OCI-LY7 (cell line): Measurements from ENCODE around the gene H2BK1. TPM values are rescaled to one million over a fixed set of nuclear protein-coding genes. Genes with fewer than 3 reads are reported as not detected.

Experiments
- BruUV-seq: library from RNA; stranded (reverse); fragments of 400-500 nt; replicated peaks from 2 replicates; lab custom pipeline; 2021; lab: Mats Ljungman, UMichigan
- CTCF ChIA-PET: fragments of 300-600 bp; sonication (Branson Sonifier 250); formaldehyde crosslinking; loops from one replicate; lab custom pipeline; 2022; ENCODE audit warnings: antibody characterized with exemption; ENCODE audit not compliant: unreplicated experiment; lab: Charles Lee
- POLR2A ChIA-PET: fragments of 300-600 bp; sonication (Branson Sonifier 250); formaldehyde crosslinking; loops from one replicate; lab custom pipeline; 2022; ENCODE audit warnings: antibody characterized with exemption; lab: Charles Lee
- DNase-seq: peaks from one replicate; pipeline ENCODE4 v3.0.0-alpha.2; 2015; ENCODE audit warnings: low spot score
- H2AFZ ChIP-seq: fragments of 200-600 bp; sonication (generic), shearing (Covaris generic); 2 replicates; pipeline ENCODE4 v1.6.1; 2014; ENCODE audit warnings: mild to moderate bottlenecking, antibody characterized with exemption, low read length, moderate library complexity
- H3K27ac ChIP-seq: fragments of 200-600 bp; sonication (generic); 2 replicates; pipeline ENCODE4 v1.5.1; 2014; ENCODE audit warnings: mixed run types, low read depth, mild to moderate bottlenecking, moderate library complexity, low read length, inconsistent platforms; ENCODE audit not compliant: poor library complexity, severe bottlenecking
- H3K36me3 ChIP-seq: fragments of 200-600 bp; sonication (generic); 2 replicates; pipeline ENCODE4 v1.6.1; 2014; ENCODE audit warnings: mild to moderate bottlenecking, antibody characterized with exemption, low read length, moderate library complexity, mixed read lengths; ENCODE audit not compliant: insufficient read depth
- H3K4me1 ChIP-seq: fragments of 200-600 bp; sonication (generic); 2 replicates; pipeline ENCODE4 v1.5.1; 2014; ENCODE audit warnings: mild to moderate bottlenecking, low read length; ENCODE audit not compliant: insufficient read depth, poor library complexity, severe bottlenecking
- H3K4me2 ChIP-seq: fragments of 200-600 bp; sonication (generic); 2 replicates; pipeline ENCODE4 v1.6.1; 2014; ENCODE audit warnings: mild to moderate bottlenecking, low read length
- H3K4me3 ChIP-seq: fragments of 200-600 bp; sonication (generic); 2 replicates; pipeline ENCODE4 v1.5.1; 2014; ENCODE audit warnings: mild to moderate bottlenecking, low read depth, low read length; ENCODE audit not compliant: poor library complexity, severe bottlenecking
- H3K79me2 ChIP-seq: fragments of 200-600 bp; sonication (generic); 2 replicates; pipeline ENCODE4 v1.6.1; 2016; ENCODE audit warnings: low read depth, mild to moderate bottlenecking, low read length, moderate library complexity, mixed read lengths; ENCODE audit not compliant: insufficient read depth
- H3K9me2 ChIP-seq: fragments of 200-600 bp; sonication (generic); 2 replicates; pipeline ENCODE4 v1.6.1; 2016; ENCODE audit warnings: mild to moderate bottlenecking, low read length, mixed read lengths; ENCODE audit not compliant: insufficient read depth
- H3K9me3 ChIP-seq: fragments of 200-600 bp; sonication (generic); 2 replicates; pipeline ENCODE4 v1.6.1; 2014; ENCODE audit warnings: mild to moderate bottlenecking, mixed run types, low read length, mixed read lengths
- H4K20me1 ChIP-seq: fragments of 200-600 bp; sonication (generic); 2 replicates; pipeline ENCODE4 v1.6.1; 2014; ENCODE audit warnings: mild to moderate bottlenecking, antibody characterized with exemption, low read length, moderate library complexity, mixed read lengths; ENCODE audit not compliant: insufficient read depth
- CTCF ChIP-seq: fragments of 200-600 bp; sonication (generic); conservative IDR thresholded peaks from 2 replicates; pipeline ENCODE4 v1.5.1; 2014; ENCODE audit warnings: mild to moderate bottlenecking, antibody characterized with exemption, low read length, moderate library complexity, mixed read lengths
- EZH2phosphoT487 ChIP-seq: fragments of 200-600 bp; sonication (generic); IDR thresholded peaks from 2 replicates; pipeline ENCODE4 v1.6.1; 2018; ENCODE audit warnings: low read depth, borderline replicate concordance, mild to moderate bottlenecking, mixed run types, antibody characterized with exemption, low read length, moderate library complexity, mixed read lengths
- intact Hi-C: fragments of 100-400 bp; cut with micrococcal nuclease; formaldehyde crosslinking; loops from one replicate; pipeline ENCODE4 v1.10.0; 2022; ENCODE audit not compliant: unreplicated experiment
- total RNA-seq, 2 experiments: library from RNA; depleted of rRNA in 1 of 2; stranded (reverse); fragments of >200 nt in 1 of 2; shearing (Covaris generic) in 1 of 2; gene quantifications; 2 replicates each; pipeline ENCODE4 v1.2.3, GENCODE V29; 2014 to 2022

The H2BK1 gene
- total RNA-seq, 2 experiments from 2014 or later = not detected

GRCh38 chr7:151251689-151252560 lies 41.6 kb upstream of the H2BK1 start:
- peak overlapping the region; percentile 52 for H3K4me3 ChIP-seq
- DNase-seq = peak; percentile 55
- TF ChIP-seq EZH2phosphoT487 = no peak
- TF ChIP-seq CTCF = no peak
- CTCF ChIA-PET = interaction anchor here (1.6 kb wide), 1 partner anchor 8 kb away, joined by 6 read pairs; no protein-coding TSS in a partner anchor
- no peaks in the 10 kb centered on the region for H3K9me2 ChIP-seq
- POLR2A ChIA-PET = interaction anchor here (0.6 kb wide), 1 partner anchor 204 kb away, joined by 4 read pairs; no protein-coding TSS in a partner anchor
- H3K4me1 ChIP-seq = peaks cover 33% of the 10 kb centered on the region
- peak overlapping the region; percentile 77 for H3K4me2 ChIP-seq
- H3K36me3 ChIP-seq = no peaks in the 10 kb centered on the region
- H2AFZ ChIP-seq = peak overlapping the region; percentile 63
- H4K20me1 ChIP-seq = no peaks in the 10 kb centered on the region
- no peaks in the 10 kb centered on the region for H3K9me3 ChIP-seq
- H3K27ac ChIP-seq = no peak overlapping the region
- no TSS peak for BruUV-seq
- H3K79me2 ChIP-seq = no peaks in the 10 kb centered on the region
- intact Hi-C loops = no loop called here

- TF ChIP-seq CTCF (no peak), EZH2phosphoT487 (no peak)
- ChIA-PET CTCF (no interaction called here), POLR2A (interaction anchor here (0.6 to 0.9 kb wide), 2 partner anchors 11 to 38 kb away, joined by 3 read pairs; no protein-coding TSS in a partner anchor)
- Histone ChIP-seq H3K9me3 (no peaks in the 10 kb centered on the region), H4K20me1 (no peaks in the 10 kb centered on the region), H3K4me3 (peak overlapping the region; percentile 41), H3K27ac (no peak overlapping the region), H3K79me2 (no peaks in the 10 kb centered on the region), H3K4me2 (peak overlapping the region; percentile 51), H2AFZ (peak overlapping the region; percentile 63), H3K9me2 (no peaks in the 10 kb centered on the region), H3K4me1 (peaks cover 33% of the 10 kb centered on the region), H3K36me3 (no peaks in the 10 kb centered on the region)
- DNase-seq = peak; percentile 29
- no TSS peak for BruUV-seq
- intact Hi-C loops = no loop called here
Measured at GRCh38 chr7:151251328-151251688, 41.0 kb upstream of the H2BK1 start.
